ENCODE measurements around the gene MARK1. TPM values are rescaled to one million over a fixed set of nuclear protein-coding genes. Genes with fewer than 3 reads are reported as not detected.

Gene MARK1
- total RNA-seq, 4 donors from 2014 or later: 4.3 to 6.8 (median 5.4) TPM

GRCh38 chr1:220516014-220516721, 11.8 kb upstream of the MARK1 start:
- Histone ChIP-seq H3K27me3 (no peaks in the 10 kb centered on the region), H3K9me3 (no peaks in the 10 kb centered on the region), H3K4me3 (no peak overlapping the region), H3K4me1 (peaks cover 0 to 8% (median under 1%) of the 10 kb centered on the region in 4 donors), H3K27ac (no peak overlapping the region), H3K36me3 (no peaks in the 10 kb centered on the region)
- DNase-seq: no peak
- intact Hi-C loops (cut with DNase I; ENCODE audit: low total_unique reads): no loop called here
- TF ChIP-seq POLR2A (IDR thresholded peaks at IDR 0.05): no peak
- no peak for TF ChIP-seq EP300 (IDR thresholded peaks at IDR 0.05; ENCODE audit: low read depth)
- TF ChIP-seq CTCF (IDR thresholded peaks at IDR 0.05): no peak
- no peak for TF ChIP-seq POLR2AphosphoS5 (IDR thresholded peaks at IDR 0.05)
- in situ Hi-C loops (cut with MboI; ENCODE audit: low pct_ligation_motif_present in 1 of 4, low pct_unique_long_range_greater_than_20kb in 1 of 4, low sequenced_read_pairs in 3 of 4): no loop called here
- WGBS, 2 donors (ENCODE audit: low coverage in 1 of 2): 68 to 79% methylated on average over 6 of the region's 6 CpGs

GRCh38 chr1:220516722-220517042, 11.3 kb upstream of the MARK1 start:
- no peaks in the 10 kb centered on the region for H3K36me3 ChIP-seq
- H3K4me1 ChIP-seq: peaks cover 0 to 13% (median 3%) of the 10 kb centered on the region in 4 donors
- in situ Hi-C loops (cut with MboI; ENCODE audit: low pct_ligation_motif_present in 1 of 4, low pct_unique_long_range_greater_than_20kb in 1 of 4, low sequenced_read_pairs in 3 of 4): no loop called here
- intact Hi-C loops (cut with DNase I; ENCODE audit: low total_unique reads): no loop called here
- no peaks in the 10 kb centered on the region for H3K9me3 ChIP-seq
- H3K27me3 ChIP-seq: no peaks in the 10 kb centered on the region
- H3K4me3 ChIP-seq: no peak overlapping the region
- no peak overlapping the region for H3K27ac ChIP-seq
- 54 to 57% methylated on average over 2 of the region's 2 CpGs for WGBS, 2 donors (ENCODE audit: low coverage in 1 of 2)
- DNase-seq: no peak
- TF ChIP-seq POLR2AphosphoS5 (IDR thresholded peaks at IDR 0.05) (no peak), POLR2A (IDR thresholded peaks at IDR 0.05) (no peak), CTCF (IDR thresholded peaks at IDR 0.05) (no peak), EP300 (IDR thresholded peaks at IDR 0.05; ENCODE audit: low read depth) (no peak)

- Histone ChIP-seq H3K27me3 (no peaks in the 10 kb centered on the region), H3K9me3 (no peaks in the 10 kb centered on the region), H3K36me3 (no peaks in the 10 kb centered on the region), H3K4me3 (no peak overlapping the region), H3K27ac (no peak overlapping the region), H3K4me1 (peaks cover 0 to 7% (median 3%) of the 10 kb centered on the region in 4 donors)
- 41 to 53% methylated on average over 1 of the region's 1 CpG for WGBS, 2 donors (ENCODE audit: low coverage in 1 of 2)
- intact Hi-C loops (cut with DNase I; ENCODE audit: low total_unique reads) (no loop called here), in situ Hi-C loops (cut with MboI; ENCODE audit: low pct_ligation_motif_present in 1 of 4, low pct_unique_long_range_greater_than_20kb in 1 of 4, low sequenced_read_pairs in 3 of 4) (no loop called here)
- no peak for DNase-seq
- TF ChIP-seq CTCF (IDR thresholded peaks at IDR 0.05) (no peak), POLR2A (IDR thresholded peaks at IDR 0.05) (no peak), POLR2AphosphoS5 (IDR thresholded peaks at IDR 0.05) (no peak), EP300 (IDR thresholded peaks at IDR 0.05; ENCODE audit: low read depth) (no peak)
Measured at GRCh38 chr1:220521778-220522177, 6.2 kb upstream of the MARK1 start.

- in situ Hi-C loops (cut with MboI; ENCODE audit: low pct_ligation_motif_present in 1 of 4, low pct_unique_long_range_greater_than_20kb in 1 of 4, low sequenced_read_pairs in 3 of 4): no loop called here
- TF ChIP-seq POLR2A (IDR thresholded peaks at IDR 0.05) (no peak), POLR2AphosphoS5 (IDR thresholded peaks at IDR 0.05) (no peak), EP300 (IDR thresholded peaks at IDR 0.05; ENCODE audit: low read depth) (no peak), CTCF (IDR thresholded peaks at IDR 0.05) (no peak)
- Histone ChIP-seq H3K27me3 (peaks cover 6% of the 10 kb centered on the region), H3K27ac (no peak overlapping the region), H3K4me3 (no peak overlapping the region), H3K36me3 (no peaks in the 10 kb centered on the region), H3K4me1 (peaks cover 0 to 19% (median 8%) of the 10 kb centered on the region in 4 donors), H3K9me3 (no peaks in the 10 kb centered on the region)
- no peak for DNase-seq
- intact Hi-C loops (cut with DNase I; ENCODE audit: low total_unique reads): no loop called here
- 70 to 83% methylated on average over 4 to 7 of the region's 7 CpGs for WGBS, 2 donors (ENCODE audit: low coverage in 1 of 2)
Measured at GRCh38 chr1:220526294-220526693, 1.6 kb upstream of the MARK1 start.
